ENCODE measurements around the gene EXOC3L2. TPM values are rescaled to one million over a fixed set of nuclear protein-coding genes. Genes with fewer than 3 reads are reported as not detected.

The EXOC3L2 gene
- total RNA-seq, 1 experiment from 2014 or later = not detected

DNA sequence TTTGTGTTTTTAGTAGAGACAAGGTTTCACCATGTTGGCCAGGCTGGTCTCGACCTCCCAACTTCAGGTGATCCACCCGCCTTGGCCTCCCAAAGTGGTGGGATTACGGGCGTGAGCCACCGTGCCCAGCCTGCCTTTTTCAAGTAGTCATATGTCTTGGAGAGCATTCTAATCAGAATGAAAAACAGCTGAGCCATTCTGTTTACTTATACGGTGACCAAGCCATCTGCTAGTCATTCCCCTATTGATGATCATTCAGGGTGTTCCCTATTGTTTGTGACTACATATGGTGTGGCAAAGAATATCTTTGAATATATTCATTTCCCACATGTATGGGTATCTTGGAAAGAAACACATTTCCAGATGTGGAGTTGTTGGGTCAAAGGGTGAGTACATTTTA is 49.4 kb downstream of the EXOC3L2 start:
- peaks cover 41% of the 10 kb centered on the region for H3K27me3 Mint-ChIP-seq (ENCODE audit: unreplicated experiment)
- H3K9me3 Mint-ChIP-seq (ENCODE audit: low read depth, unreplicated experiment) = no peaks in the 10 kb centered on the region
- DNase-seq = peak; percentile 19
- no peak overlapping the region for H3K27ac Mint-ChIP-seq (ENCODE audit: unreplicated experiment)
- no peak for TF ChIP-seq CTCF (IDR thresholded peaks at IDR 0.05; ENCODE audit: unreplicated experiment)
- CTCF ChIA-PET = interaction anchor here (0.5 to 0.6 kb wide), 3 partner anchors 17 to 172 kb away, joined by 3 read pairs; no protein-coding TSS in a partner anchor
- BruUV-seq (replicated peaks) = no TSS peak
- H3K4me3 Mint-ChIP-seq (ENCODE audit: low read depth, unreplicated experiment) = no peak overlapping the region
- no peaks in the 10 kb centered on the region for H3K4me1 Mint-ChIP-seq (ENCODE audit: low read depth, unreplicated experiment)
- intact Hi-C loops (cut with micrococcal nuclease; ENCODE audit: unreplicated experiment) = no loop called here
- no peaks in the 10 kb centered on the region for H3K36me3 Mint-ChIP-seq (ENCODE audit: insufficient read depth, unreplicated experiment)

GRCh38 chr19:45191375-45191774 is 53.8 kb downstream of the EXOC3L2 start:
- Mint-ChIP-seq H3K9me3 (ENCODE audit: low read depth, unreplicated experiment) (no peaks in the 10 kb centered on the region), H3K27ac (ENCODE audit: unreplicated experiment) (no peak overlapping the region), H3K4me3 (ENCODE audit: low read depth, unreplicated experiment) (no peak overlapping the region), H3K36me3 (ENCODE audit: insufficient read depth, unreplicated experiment) (no peaks in the 10 kb centered on the region), H3K4me1 (ENCODE audit: low read depth, unreplicated experiment) (no peaks in the 10 kb centered on the region), H3K27me3 (ENCODE audit: unreplicated experiment) (no peaks in the 10 kb centered on the region)
- CTCF ChIA-PET = no interaction called here
- no TSS peak for BruUV-seq (replicated peaks)
- intact Hi-C loops (cut with micrococcal nuclease; ENCODE audit: unreplicated experiment) = no loop called here
- no peak for TF ChIP-seq CTCF (IDR thresholded peaks at IDR 0.05; ENCODE audit: unreplicated experiment)
- no peak for DNase-seq

GRCh38 chr19:45189971-45190370 is 55.2 kb downstream of the EXOC3L2 start:
- no TSS peak for BruUV-seq (replicated peaks)
- H3K27me3 Mint-ChIP-seq (ENCODE audit: unreplicated experiment) = no peaks in the 10 kb centered on the region
- intact Hi-C loops (cut with micrococcal nuclease; ENCODE audit: unreplicated experiment) = no loop called here
- no peak overlapping the region for H3K27ac Mint-ChIP-seq (ENCODE audit: unreplicated experiment)
- no peak for TF ChIP-seq CTCF (IDR thresholded peaks at IDR 0.05; ENCODE audit: unreplicated experiment)
- no peaks in the 10 kb centered on the region for H3K4me1 Mint-ChIP-seq (ENCODE audit: low read depth, unreplicated experiment)
- no peak for DNase-seq
- H3K4me3 Mint-ChIP-seq (ENCODE audit: low read depth, unreplicated experiment) = no peak overlapping the region
- no peaks in the 10 kb centered on the region for H3K9me3 Mint-ChIP-seq (ENCODE audit: low read depth, unreplicated experiment)
- CTCF ChIA-PET = no interaction called here
- no peaks in the 10 kb centered on the region for H3K36me3 Mint-ChIP-seq (ENCODE audit: insufficient read depth, unreplicated experiment)

- TF ChIP-seq CTCF (IDR thresholded peaks at IDR 0.05; ENCODE audit: unreplicated experiment) = peak; percentile 81
- no peaks in the 10 kb centered on the region for H3K27me3 Mint-ChIP-seq (ENCODE audit: unreplicated experiment)
Measured at GRCh38 chr19:45187421-45188100, 57.6 kb downstream of the EXOC3L2 start.

More at GRCh38 chr19:45187421-45188100, 57.6 kb downstream of the EXOC3L2 start:
- no peaks in the 10 kb centered on the region for H3K9me3 Mint-ChIP-seq (ENCODE audit: low read depth, unreplicated experiment)
- CTCF ChIA-PET = interaction anchor here (0.5 to 1.5 kb wide), 5 partner anchors 10 to 188 kb away, joined by 3 to 6 read pairs (median 4); partner anchors contain the start of gene TRAPPC6A
- H3K4me3 Mint-ChIP-seq (ENCODE audit: low read depth, unreplicated experiment) = no peak overlapping the region
- no TSS peak for BruUV-seq (replicated peaks)
- peaks cover 6% of the 10 kb centered on the region for H3K4me1 Mint-ChIP-seq (ENCODE audit: low read depth, unreplicated experiment)
- intact Hi-C loops (cut with micrococcal nuclease; ENCODE audit: unreplicated experiment) = no loop called here
- peak; percentile 27 for DNase-seq
- H3K36me3 Mint-ChIP-seq (ENCODE audit: insufficient read depth, unreplicated experiment) = no peaks in the 10 kb centered on the region
- H3K27ac Mint-ChIP-seq (ENCODE audit: unreplicated experiment) = no peak overlapping the region

Measured in Calu3 (cell line).